Ovary (tissue), 9 donors: ENCODE data around the gene ALG14. TPM values are rescaled to one million over a fixed set of nuclear protein-coding genes. Genes with fewer than 3 reads are reported as not detected.

Experiments
- DNase-seq, 5 donors: peaks; one replicate each; pipeline ENCODE4 v3.0.0-alpha.2; 2019 to 2020
- H3K27ac ChIP-seq, 2 donors: fragments of 200-600 bp; one replicate each; pipeline versions ENCODE4 v1.5.1 to v1.8.0; 2019 to 2022
- H3K27me3 ChIP-seq: fragments of 200-600 bp; one replicate; pipeline ENCODE4 v1.8.0; 2022
- H3K36me3 ChIP-seq: fragments of 200-600 bp; sonication (generic); one replicate; pipeline ENCODE4 v1.5.1; 2019
- H3K4me1 ChIP-seq: one replicate; pipeline ENCODE4 v1.8.1; 2013; ENCODE audit warnings: mild to moderate bottlenecking, moderate library complexity; ENCODE audit not compliant: insufficient read depth
- H3K4me3 ChIP-seq: fragments of 200-600 bp; sonication (generic); one replicate; pipeline ENCODE4 v1.5.1; 2017
- H3K9me3 ChIP-seq, 2 donors: fragments of 200-600 bp in 1 of 2; sonication (generic) in 1 of 2; one replicate each; pipeline versions ENCODE4 v1.5.1 to v1.8.1; 2013 to 2019; ENCODE audit warnings: mild to moderate bottlenecking in 1 of 2, moderate library complexity in 1 of 2
- CTCF ChIP-seq, 3 donors: fragments of 450-650 bp in 2 of 3; fragments of 200-600 bp in 1 of 3; IDR thresholded peaks; one replicate each; pipeline versions ENCODE4 v1.5.1 to v1.8.0; 2016 to 2022; ENCODE audit warnings: antibody characterized with exemption in 3 of 3, mild to moderate bottlenecking in 1 of 3
- EP300 ChIP-seq: sonication (generic); formaldehyde crosslinking; IDR thresholded peaks from one replicate; pipeline ENCODE4 v1.6.1; 2017; ENCODE audit warnings: antibody characterized with exemption
- POLR2A ChIP-seq: fragments of 450-650 bp; IDR thresholded peaks from one replicate; pipeline ENCODE4 v1.6.1; 2017; ENCODE audit warnings: antibody characterized with exemption, mild to moderate bottlenecking, moderate library complexity
- WGBS, 3 donors: extraction: QIAGEN DNeasy Blood & Tissue Kit in 1 of 3; methylation state at CpG; one replicate each; pipeline versions ENCODE4 v1.1.5 to v1.1.7; 2013 to 2017; 5-methylcytosine and 5-hydroxymethylcytosine counted together
- intact Hi-C, 4 donors: fragments of 100-400 bp; cut with DNase I; formaldehyde crosslinking; loops; one replicate each; pipeline versions ENCODE4 v1.11.0 to v1.15.1; 2022 to 2023
- polyA plus RNA-seq, 2 donors: library from polyadenylated mRNA; stranded (reverse); fragments of 200-250 nt in 1 of 2; fragments of 350-450 nt in 1 of 2; fragmentation: Illumina TruSeq in 1 of 2; extraction: RNeasy Lipid Tissue Mini Kit (QIAGEN cat#74804) in 1 of 2; gene quantifications; one replicate each; pipeline ENCODE4 v1.2.3, GENCODE V29; 2013 to 2014
- total RNA-seq, 7 donors: library from RNA; depleted of rRNA in 2 of 7; stranded (reverse); fragments of >200 nt in 2 of 7; fragmentation: NEBNext Ultra II Directional in 3 of 7; extraction: Animal tissue kit (Norgen Biotek cat#: 25700) in 3 of 7; gene quantifications; one replicate each; pipeline versions ENCODE4 v1.1.0 to v1.2.4, GENCODE V29; 2016 to 2023
- donor health status: DM: no; HTN: no; CAD: no; lungs with moderate emphysema.
- donor health status: DM: no; HTN: no; CAD: no.
- donor health status: Bipolar disorder and iron deficiency.
- donor health status: DM: yes; HTN: yes; CAD: no.
- donor health status: DM: no; HTN: no; CAD: no.
- donor health status: DM: yes; HTN: yes; CAD: no.

ALG14 gene
- total and polyA plus RNA-seq, 9 donors: 1.2 to 16.3 (median 3.6) TPM

DNA sequence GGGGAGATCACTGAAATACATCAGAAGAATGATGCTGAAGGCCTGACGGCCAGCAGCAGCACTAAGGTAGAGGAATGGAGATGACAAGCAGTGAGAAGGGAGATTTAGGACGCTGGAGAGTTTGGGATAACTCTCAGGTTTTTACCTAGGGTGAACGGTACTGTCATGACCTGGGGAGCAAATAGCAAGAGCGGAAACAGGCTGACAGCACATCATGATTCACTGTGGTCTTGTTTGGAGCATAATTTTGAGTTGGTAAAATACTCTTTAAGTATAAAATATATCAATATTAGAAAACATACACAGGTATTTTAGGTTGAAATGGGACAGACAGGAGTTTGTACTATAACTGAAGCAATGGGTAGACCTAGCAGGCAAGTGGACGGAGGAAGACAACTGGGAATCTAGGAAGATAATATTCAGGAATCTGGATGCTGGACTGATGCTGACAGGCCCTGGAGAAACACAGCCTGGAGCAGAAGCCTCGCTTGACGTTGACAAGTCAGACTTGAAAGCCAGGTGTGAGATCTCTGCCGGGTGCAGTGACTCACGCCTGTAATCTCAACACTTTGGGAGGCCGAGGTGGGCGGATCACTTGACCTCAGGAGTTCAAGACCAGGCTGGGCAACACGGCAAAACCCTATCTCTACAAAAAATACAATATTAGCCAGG lies 33.3 kb downstream of the ALG14 start:
- WGBS, 3 donors: 71 to 76% (median 75%) methylated on average over 12 of the region's 12 CpGs
- H3K27ac ChIP-seq: no peak overlapping the region
- TF ChIP-seq EP300 (no peak), POLR2A (no peak), CTCF (IDR thresholded peaks at IDR 0.05) (no peak)
- H3K4me1 ChIP-seq: peaks cover 7% of the 10 kb centered on the region
- no peaks in the 10 kb centered on the region for H3K27me3 ChIP-seq
- H3K4me3 ChIP-seq: no peak overlapping the region
- DNase-seq: peak in 1 of 5 donors; percentile 13
- no peaks in the 10 kb centered on the region for H3K36me3 ChIP-seq
- intact Hi-C loops: loop anchor here (2.0 to 10.0 kb wide), 7 partner anchors 112 to 1435 kb away; partner anchors contain the start of gene CNN3 (in 3 of the 4)
- H3K9me3 ChIP-seq: no peaks in the 10 kb centered on the region

DNA sequence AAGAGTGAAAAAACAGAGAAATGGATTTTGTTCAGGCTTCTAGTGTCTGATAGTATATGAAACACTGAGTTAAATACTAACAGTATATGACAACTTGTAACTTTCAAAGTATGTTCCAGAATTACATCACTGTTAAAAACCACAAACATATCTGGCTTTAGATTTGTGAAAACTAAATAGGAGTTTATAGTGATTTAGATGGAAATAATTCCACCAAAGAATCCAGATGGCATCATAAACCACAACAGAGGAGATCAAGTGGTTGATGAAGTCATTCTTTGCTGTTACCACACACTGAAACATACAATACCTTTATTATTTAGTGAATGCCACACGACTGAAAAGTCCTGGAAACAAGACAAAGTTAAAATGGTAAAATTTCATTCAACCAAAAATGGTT lies 37.2 kb downstream of the ALG14 start:
- TF ChIP-seq POLR2A (no peak), EP300 (no peak), CTCF (IDR thresholded peaks at IDR 0.05) (no peak)
- no peak for DNase-seq
- intact Hi-C loops: no loop called here
- Histone ChIP-seq H3K27me3 (no peaks in the 10 kb centered on the region), H3K4me1 (no peaks in the 10 kb centered on the region), H3K4me3 (no peak overlapping the region), H3K36me3 (no peaks in the 10 kb centered on the region), H3K9me3 (no peaks in the 10 kb centered on the region), H3K27ac (no peak overlapping the region)
- 90 to 93% (median 91%) methylated on average over 1 of the region's 1 CpG for WGBS, 3 donors

DNA sequence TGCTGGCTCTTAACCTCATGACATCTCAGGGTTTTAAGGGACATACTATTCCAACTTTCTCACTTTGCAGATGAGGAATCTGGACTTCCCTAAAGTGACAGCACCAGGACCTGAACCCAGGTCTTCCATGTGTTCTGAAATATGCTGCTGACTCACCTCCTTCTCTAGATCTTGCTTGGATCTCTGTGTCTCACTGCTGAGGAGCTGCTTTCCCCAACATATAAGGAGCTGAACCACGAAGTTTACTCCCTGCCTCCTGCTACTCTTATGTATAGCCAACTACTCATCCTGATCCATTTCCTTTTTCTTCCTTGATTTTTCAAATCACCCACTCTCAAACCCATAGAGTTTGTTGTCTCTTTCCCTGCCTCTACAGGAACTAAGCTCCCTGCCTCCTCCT lies 38.2 kb downstream of the ALG14 start:
- Histone ChIP-seq H3K36me3 (no peaks in the 10 kb centered on the region), H3K4me1 (no peaks in the 10 kb centered on the region), H3K27me3 (no peaks in the 10 kb centered on the region), H3K4me3 (no peak overlapping the region), H3K27ac (no peak overlapping the region), H3K9me3 (no peaks in the 10 kb centered on the region)
- WGBS, 3 donors: 88 to 97% (median 96%) methylated on average over 1 of the region's 1 CpG
- intact Hi-C loops: no loop called here
- DNase-seq: no peak
- TF ChIP-seq CTCF (IDR thresholded peaks at IDR 0.05): no peak

DNA sequence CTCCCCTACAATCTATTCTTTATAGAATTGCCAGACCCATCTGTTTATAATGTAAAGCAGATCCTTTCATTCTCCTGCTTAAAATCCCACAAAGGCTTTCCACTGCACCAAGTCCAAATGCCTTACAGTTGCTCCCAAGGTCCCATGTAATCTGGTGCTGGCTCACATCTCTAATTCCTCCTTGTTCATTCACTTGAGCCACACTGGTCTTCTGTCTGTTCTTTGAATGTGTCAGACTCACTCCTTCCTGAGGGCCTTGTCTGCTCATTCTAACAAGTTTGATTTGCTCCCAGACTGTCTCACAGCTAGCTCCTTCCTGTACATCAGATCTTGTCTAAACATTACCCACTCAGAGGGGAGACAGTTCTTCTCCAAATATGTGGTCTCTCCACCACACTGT lies 38.9 kb downstream of the ALG14 start:
- intact Hi-C loops: no loop called here
- no peak overlapping the region for H3K27ac ChIP-seq
- H3K27me3 ChIP-seq: no peaks in the 10 kb centered on the region
- H3K36me3 ChIP-seq: no peaks in the 10 kb centered on the region
- no peaks in the 10 kb centered on the region for H3K9me3 ChIP-seq
- H3K4me3 ChIP-seq: no peak overlapping the region
- no peaks in the 10 kb centered on the region for H3K4me1 ChIP-seq
- TF ChIP-seq POLR2A: no peak
- no peak for TF ChIP-seq EP300
- TF ChIP-seq CTCF (IDR thresholded peaks at IDR 0.05): no peak
- DNase-seq: no peak
